ENCODE results near the gene DLGAP1.

DNA sequence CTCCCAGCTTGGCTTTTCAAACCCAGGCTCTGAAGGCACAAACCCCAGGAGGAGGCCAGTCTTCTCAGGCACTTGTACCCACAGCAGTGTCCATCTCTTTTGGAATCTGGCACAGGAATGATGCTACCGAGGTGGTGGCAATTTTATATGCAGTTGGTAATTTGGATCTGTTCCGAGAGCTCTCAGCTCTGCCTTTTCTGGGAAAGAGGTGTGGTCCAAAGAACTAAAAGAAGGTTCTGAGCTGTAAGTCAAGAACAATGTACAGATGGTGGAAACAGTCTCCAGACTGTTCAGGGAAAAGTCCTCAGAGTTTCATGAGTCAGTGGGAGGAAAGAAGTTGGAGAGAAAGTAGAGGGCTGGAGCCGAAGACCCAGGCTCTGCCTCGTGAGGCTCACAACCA is 651.8 kb downstream of the DLGAP1 start:
- TF ChIP-seq, protein P1, sequence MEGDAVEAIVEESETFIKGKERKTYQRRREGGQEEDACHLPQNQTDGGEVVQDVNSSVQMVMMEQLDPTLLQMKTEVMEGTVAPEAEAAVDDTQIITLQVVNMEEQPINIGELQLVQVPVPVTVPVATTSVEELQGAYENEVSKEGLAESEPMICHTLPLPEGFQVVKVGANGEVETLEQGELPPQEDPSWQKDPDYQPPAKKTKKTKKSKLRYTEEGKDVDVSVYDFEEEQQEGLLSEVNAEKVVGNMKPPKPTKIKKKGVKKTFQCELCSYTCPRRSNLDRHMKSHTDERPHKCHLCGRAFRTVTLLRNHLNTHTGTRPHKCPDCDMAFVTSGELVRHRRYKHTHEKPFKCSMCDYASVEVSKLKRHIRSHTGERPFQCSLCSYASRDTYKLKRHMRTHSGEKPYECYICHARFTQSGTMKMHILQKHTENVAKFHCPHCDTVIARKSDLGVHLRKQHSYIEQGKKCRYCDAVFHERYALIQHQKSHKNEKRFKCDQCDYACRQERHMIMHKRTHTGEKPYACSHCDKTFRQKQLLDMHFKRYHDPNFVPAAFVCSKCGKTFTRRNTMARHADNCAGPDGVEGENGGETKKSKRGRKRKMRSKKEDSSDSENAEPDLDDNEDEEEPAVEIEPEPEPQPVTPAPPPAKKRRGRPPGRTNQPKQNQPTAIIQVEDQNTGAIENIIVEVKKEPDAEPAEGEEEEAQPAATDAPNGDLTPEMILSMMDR (IDR thresholded peaks at IDR 0.05): no peak
- TF ChIP-seq EZH2 (IDR thresholded peaks at IDR 0.05; ENCODE audit: borderline replicate concordance, insufficient read depth, low read depth, low read length, poor library complexity, severe bottlenecking): no peak
